NCI-H1105 treated with DMSO at 0.1 percent for 48 hours (cell line): ENCODE measurements around the gene SMARCD2.
"Not testable (repeated sequence)": the region's sequence is repeated elsewhere in the genome, so short reads cannot be mapped to it uniquely, and the experiment has no call there.

ENCODE experiments used
- DNase-seq: peaks from one replicate; lab custom pipeline; 2025; lab: John Stamatoyannopoulos, UW

Gene SMARCD2

GRCh38 chr17:63842540-63843386 is at the start of gene SMARCD2:
TSS of gene SMARCD2 (minus strand) at chr17:63842685. CDS start at chr17:63842674, 11 bp downstream.
- peak; percentile 94 for DNase-seq

- DNase-seq: not testable (repeated sequence)
Measured at GRCh38 chr17:63889026-63889848, 46.8 kb upstream of the SMARCD2 start.

- not testable (repeated sequence) for DNase-seq
Measured at GRCh38 chr17:63885119-63885518, 42.6 kb upstream of the SMARCD2 start.

GRCh38 chr17:63882626-63883126 is 40.2 kb upstream of the SMARCD2 start:
- DNase-seq: not testable (repeated sequence)

- DNase-seq: no peak
Measured at GRCh38 chr17:63881935-63882601, 39.6 kb upstream of the SMARCD2 start, which contains the start of gene GH2. TSS of gene GH2 (minus strand) at chr17:63881944. CDS start at chr17:63881801, 143 bp downstream.

GRCh38 chr17:63881337-63881736 is 38.9 kb upstream of the SMARCD2 start:
- not testable (repeated sequence) for DNase-seq

GRCh38 chr17:63880706-63881105 is 38.2 kb upstream of the SMARCD2 start:
- DNase-seq: no peak

GRCh38 chr17:63878413-63878812 is 35.9 kb upstream of the SMARCD2 start:
- DNase-seq: not testable (repeated sequence)

- DNase-seq: not testable (repeated sequence)
Measured at GRCh38 chr17:63874693-63875092, 32.2 kb upstream of the SMARCD2 start.

- DNase-seq: not testable (repeated sequence)
Measured at GRCh38 chr17:63874061-63874626, 31.7 kb upstream of the SMARCD2 start.

GRCh38 chr17:63873577-63873976 is 31.1 kb upstream of the SMARCD2 start, which contains the start of gene CSH2:
TSS of gene CSH2 (minus strand) at chr17:63873677. CDS start at chr17:63873614, 63 bp downstream.
- DNase-seq: not testable (repeated sequence)

GRCh38 chr17:63871646-63872365 is 29.3 kb upstream of the SMARCD2 start:
- not testable (repeated sequence) for DNase-seq

GRCh38 chr17:63870292-63870665 is 27.8 kb upstream of the SMARCD2 start:
- not testable (repeated sequence) for DNase-seq

- DNase-seq: not testable (repeated sequence)
Measured at GRCh38 chr17:63869491-63870291, 27.2 kb upstream of the SMARCD2 start.

GRCh38 chr17:63866625-63867024 is 24.1 kb upstream of the SMARCD2 start:
- DNase-seq: not testable (repeated sequence)

- DNase-seq: no peak
Measured at GRCh38 chr17:63859257-63859656, 16.8 kb upstream of the SMARCD2 start.

- not testable (repeated sequence) for DNase-seq
Measured at GRCh38 chr17:63856425-63856824, 13.9 kb upstream of the SMARCD2 start.

- DNase-seq: no peak
Measured at GRCh38 chr17:63855185-63855584, 12.7 kb upstream of the SMARCD2 start.

GRCh38 chr17:63854709-63855108 is 12.2 kb upstream of the SMARCD2 start:
- DNase-seq: no peak

GRCh38 chr17:63853260-63853659 is 10.8 kb upstream of the SMARCD2 start:
- no peak for DNase-seq
